GM12878 (cell line): ENCODE measurements around the gene ZNF100. TPM values are rescaled to one million over a fixed set of nuclear protein-coding genes. Genes with fewer than 3 reads are reported as not detected.
"Not testable (repeated sequence)": the region's sequence is repeated elsewhere in the genome, so short reads cannot be mapped to it uniquely, and the experiment has no call there.

Source experiments
- ATAC-seq: fragments of 200-7000 bp; cut with Tn5 transposase; 3 replicates; pipeline ENCODE4 v1.9.1; 2020; ENCODE audit warnings: mild to moderate bottlenecking, moderate library complexity
- BruUV-seq: library from RNA; stranded (reverse); fragments of 400-500 nt; replicated peaks from 2 replicates; lab custom pipeline; 2021; lab: Mats Ljungman, UMichigan
- CTCF ChIA-PET: fragments of 300-600 bp; sonication (Branson Sonifier 250); formaldehyde crosslinking; extraction: SDS; loops from one replicate; lab custom pipeline; 2021; ENCODE audit warnings: inconsistent platforms; lab: Yijun Ruan, JAX
- POLR2A ChIA-PET: fragments of 350-600 bp; formaldehyde crosslinking; extraction: SDS; loops from one replicate; lab custom pipeline; 2021; ENCODE audit warnings: inconsistent platforms; lab: Charles Lee
- RAD21 ChIA-PET: fragments of 300-600 bp; sonication (Branson Sonifier 250); formaldehyde crosslinking; loops from one replicate; lab custom pipeline; 2023; ENCODE audit warnings: antibody characterized with exemption; ENCODE audit not compliant: unreplicated experiment; lab: Charles Lee
- SMC1A ChIA-PET: fragments of 300-600 bp; sonication (Branson Sonifier 250); formaldehyde crosslinking; loops from one replicate; lab custom pipeline; 2023; ENCODE audit not compliant: unreplicated experiment, uncharacterized antibody; lab: Charles Lee
- DNase-seq: peaks from one replicate; pipeline ENCODE4 v3.0.0-alpha.2; 2011; ENCODE audit warnings: low read depth, low spot score
- FAIRE-seq: peaks from 3 replicates; lab custom pipeline; 2011; peaks lifted over from hg19 to GRCh38; lab: Jason Lieb, UNC
- H2AFZ ChIP-seq: 2 replicates; pipeline ENCODE4 v1.6.0; 2011; ENCODE audit warnings: low read depth, low read length, control low read depth; ENCODE audit not compliant: control insufficient read depth
- H3K27ac ChIP-seq: 2 replicates; pipeline ENCODE4 v1.5.1; 2011; ENCODE audit warnings: control low read depth; ENCODE audit not compliant: control insufficient read depth, insufficient read depth
- H3K27me3 ChIP-seq, 2 experiments: replicated peaks in 1 of 2; 2 replicates each; pipeline versions ENCODE4 v1.6.0 to v1.6.1; 2011; ENCODE audit warnings: low read length in 1 of 2; ENCODE audit not compliant: control insufficient read depth in 2 of 2, insufficient read depth in 2 of 2
- H3K36me3 ChIP-seq, 2 experiments: 2 replicates each; pipeline ENCODE4 v1.5.1; 2011; ENCODE audit warnings: low read length in 1 of 2; ENCODE audit not compliant: control insufficient read depth in 2 of 2, insufficient read depth in 2 of 2
- H3K4me1 ChIP-seq: 2 replicates; pipeline ENCODE4 v1.6.1; 2011; ENCODE audit warnings: mild to moderate bottlenecking, low read length, moderate library complexity, mixed read lengths; ENCODE audit not compliant: control insufficient read depth, insufficient read depth
- H3K4me2 ChIP-seq: 2 replicates; pipeline ENCODE4 v1.6.0; 2011; ENCODE audit warnings: control low read depth; ENCODE audit not compliant: control insufficient read depth, insufficient read depth
- H3K4me3 ChIP-seq: fragments of 200-600 bp; sonication (generic); 2 replicates; pipeline ENCODE4 v1.5.1; 2016
- H3K79me2 ChIP-seq: 2 replicates; pipeline ENCODE4 v1.6.0; 2011; ENCODE audit warnings: low read length; ENCODE audit not compliant: control insufficient read depth, insufficient read depth
- H3K9ac ChIP-seq: 2 replicates; pipeline ENCODE4 v1.8.0; 2011; ENCODE audit warnings: low read length, control low read depth, mixed read lengths; ENCODE audit not compliant: control insufficient read depth, insufficient read depth
- H3K9me3 ChIP-seq: replicated peaks from 3 replicates; pipeline ENCODE4 v1.5.1; 2011; ENCODE audit warnings: mild to moderate bottlenecking, low read length; ENCODE audit not compliant: control insufficient read depth, insufficient read depth
- H4K20me1 ChIP-seq: 2 replicates; pipeline ENCODE4 v1.6.0; 2011; ENCODE audit not compliant: control insufficient read depth, insufficient read depth
- CBX3 ChIP-seq: fragments of 200-600 bp; sonication (generic); IDR thresholded peaks from 2 replicates; pipeline ENCODE4 v1.6.1; 2016; ENCODE audit warnings: low read depth, borderline replicate concordance
- CBX5 ChIP-seq: sonication (generic); IDR thresholded peaks from 2 replicates; pipeline ENCODE4 v1.6.1; 2016; ENCODE audit warnings: low read depth, moderate library complexity, mild to moderate bottlenecking, inconsistent platforms
- EED ChIP-seq: sonication (generic); IDR thresholded peaks from 2 replicates; pipeline ENCODE4 v1.6.1; 2016; ENCODE audit warnings: antibody characterized with exemption, low read depth
- FOXM1 ChIP-seq: IDR thresholded peaks from 2 replicates; pipeline ENCODE4 v1.6.1; 2012; ENCODE audit warnings: low read depth, mild to moderate bottlenecking, inconsistent platforms, low read length, moderate library complexity
- NFYB ChIP-seq: IDR thresholded peaks from 2 replicates; pipeline ENCODE4 v1.6.1; 2011; ENCODE audit warnings: low read depth, mild to moderate bottlenecking, low read length, improper control_type of control experiment, moderate library complexity; ENCODE audit not compliant: insufficient read depth
- RB1 ChIP-seq: fragments of 450-650 bp; formaldehyde crosslinking; IDR thresholded peaks from 2 replicates; pipeline ENCODE4 v1.6.1; 2017; ENCODE audit warnings: mild to moderate bottlenecking, borderline replicate concordance
- RFX5 ChIP-seq: IDR thresholded peaks from 2 replicates; pipeline ENCODE4 v1.6.1; 2011; ENCODE audit warnings: low read depth, low read length, improper control_type of control experiment
- RUNX3 ChIP-seq: IDR thresholded peaks from 2 replicates; pipeline ENCODE4 v1.6.1; 2012; ENCODE audit warnings: low read length, inconsistent platforms
- SMAD1 ChIP-seq: fragments of 450-650 bp; IDR thresholded peaks from 2 replicates; pipeline ENCODE4 v1.6.1; 2018; ENCODE audit warnings: mild to moderate bottlenecking, low read depth; ENCODE audit not compliant: partially characterized antibody
- ZBED1 ChIP-seq: IDR thresholded peaks from 2 replicates; pipeline ENCODE4 v1.6.1; 2016; ENCODE audit warnings: borderline replicate concordance
- WGBS: methylation state at CpG from one replicate; pipeline ENCODE4 v1.1.6; 2016; ENCODE audit warnings: low lambda C conversion rate; ENCODE audit not compliant: insufficient replicate concordance, insufficient coverage; ENCODE audit errors: missing lambda C conversion rate; 5-methylcytosine and 5-hydroxymethylcytosine counted together
- in situ Hi-C: fragments of 300-500 bp; cut with MboI; formaldehyde crosslinking; loops from 9 replicates; pipeline ENCODE4 v1.14.3; 2018; ENCODE audit warnings: mixed read lengths
- intact Hi-C: fragments of 100-400 bp; cut with micrococcal nuclease; formaldehyde crosslinking; loops from one replicate; pipeline ENCODE4 v1.14.2; 2022; ENCODE audit not compliant: unreplicated experiment
- polyA plus RNA-seq, 11 experiments: library from polyadenylated mRNA; depleted of rRNA in 4 of 11; unstranded in 6 of 11; stranded (reverse) in 5 of 11; fragments of >200 nt; fragmentation: Nextera tagmentation in 4 of 11; fragmentation: Illumina TruSeq in 1 of 11; extraction: Ambion mirVana in 4 of 11; extraction: Trizol in 1 of 11; gene quantifications; 1 replicate in 1 of 11; 2 replicates in 10 of 11; pipeline versions ENCODE4 v1.2.1 to v1.2.3, GENCODE V29; 2011 to 2016; ENCODE audit warnings: inconsistent platforms in 2 of 11, missing spikeins in 2 of 11, low read depth in 1 of 11
- total RNA-seq, 4 experiments: library from RNA; depleted of rRNA in 3 of 4; stranded (reverse); fragments of >200 nt in 3 of 4; fragmentation: Illumina TruSeq in 1 of 4; extraction: Trizol in 1 of 4; gene quantifications; 2 replicates each; pipeline versions ENCODE4 v1.2.1 to v1.2.3, GENCODE V29; 2013 to 2021
- TF ChIP-seq, protein P1 (sequence below): fragments of 450-650 bp; formaldehyde crosslinking; IDR thresholded peaks from 2 replicates; pipeline ENCODE4 v1.4.0; 2020; ENCODE audit warnings: mild to moderate bottlenecking, moderate library complexity
- TF ChIP-seq, protein P2 (sequence below): fragments of 450-650 bp; IDR thresholded peaks from 2 replicates; pipeline ENCODE4 v1.6.1; 2017; ENCODE audit warnings: low read depth, mild to moderate bottlenecking, moderate library complexity

The ZNF100 gene
- total and polyA plus RNA-seq, 10 of the 15 experiments (the other 5 are each of a cell fraction or from before 2014, with no cell fraction given), result 3.0 to 18.2 (median 9.4) TPM

DNA sequence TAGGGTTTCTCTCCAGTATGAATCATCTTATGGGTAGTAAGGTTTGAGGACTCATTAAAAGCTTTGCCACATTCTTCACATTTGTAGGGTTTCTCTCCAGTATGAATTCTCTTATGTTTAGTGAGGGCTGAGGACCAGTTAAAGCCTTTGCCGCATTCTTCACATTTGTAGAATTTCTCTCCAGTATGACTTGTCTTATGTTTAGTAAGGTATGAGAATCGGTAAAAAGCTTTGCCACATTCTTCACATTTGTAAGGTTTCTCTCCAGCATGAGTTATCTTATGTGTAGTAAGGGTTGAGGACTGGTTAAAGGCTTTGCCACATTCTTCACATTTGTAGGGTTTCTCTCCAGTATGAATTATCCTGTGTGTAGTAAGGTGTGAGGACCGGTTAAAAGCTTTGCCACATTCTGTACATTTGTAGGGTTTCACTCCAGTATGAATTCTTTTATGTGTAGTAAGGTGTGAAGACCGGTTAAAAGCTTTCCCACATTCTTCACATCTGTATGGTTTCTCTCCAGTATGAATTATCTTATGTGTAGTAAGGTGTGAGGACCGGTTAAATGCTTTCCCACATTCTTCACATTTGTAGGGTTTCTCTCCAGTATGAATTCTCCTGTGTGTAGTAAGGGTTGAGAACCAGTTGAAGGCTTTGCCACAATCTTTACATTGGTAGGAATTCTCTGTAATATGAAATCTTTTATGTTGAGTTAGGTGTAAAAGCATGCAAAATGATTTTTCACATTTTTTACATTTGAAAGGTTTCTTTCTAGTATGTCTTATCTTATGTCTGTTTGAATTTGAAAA is 40.2 kb downstream of the ZNF100 start:
- H3K27ac ChIP-seq, H3K4me3 ChIP-seq, H3K9me3 ChIP-seq, intact Hi-C loops, H3K27me3 ChIP-seq, DNase-seq, H3K4me2 ChIP-seq, in situ Hi-C loops, H3K36me3 ChIP-seq, H2AFZ ChIP-seq, CTCF ChIA-PET, SMC1A ChIA-PET, H3K4me1 ChIP-seq, H4K20me1 ChIP-seq, ATAC-seq, H3K79me2 ChIP-seq, H3K9ac ChIP-seq, RAD21 ChIA-PET, POLR2A ChIA-PET: not testable (repeated sequence)
- peak; percentile 88 for FAIRE-seq
- TSS peak; percentile 21 for BruUV-seq
- WGBS, result 96% methylated on average over 5 of the region's 5 CpGs

DNA sequence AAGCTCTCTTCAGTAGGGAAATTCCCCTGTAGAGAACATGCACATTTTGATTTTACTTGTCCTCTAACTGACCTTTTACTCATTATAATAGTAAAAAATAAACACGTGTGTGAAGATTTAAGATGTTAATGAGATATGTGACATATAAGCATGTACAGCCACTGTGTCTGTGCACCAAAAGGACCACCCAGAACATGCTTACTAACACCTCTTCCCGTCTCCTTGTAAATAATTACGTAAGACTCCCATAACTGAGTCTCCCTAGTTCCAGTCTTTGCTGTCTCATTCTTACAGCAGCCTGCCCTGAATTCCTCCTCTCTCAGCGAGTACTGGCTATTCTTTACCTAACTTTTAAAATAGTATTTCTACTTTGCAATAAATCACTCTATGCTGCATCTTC is 53.6 kb downstream of the ZNF100 start:
- no peak overlapping the region for H3K27ac ChIP-seq
- 63% methylated on average over 4 of the region's 4 CpGs for WGBS
- H3K4me3 ChIP-seq, result no peak overlapping the region
- H3K27me3 ChIP-seq, result no peaks in the 10 kb centered on the region
- no peaks in the 10 kb centered on the region for H3K4me1 ChIP-seq
- no peak overlapping the region for H3K4me2 ChIP-seq
- H3K79me2 ChIP-seq, result no peaks in the 10 kb centered on the region
- CTCF ChIA-PET, result no interaction called here
- ATAC-seq (no peak), FAIRE-seq (peak; percentile 35), DNase-seq (no peak)
- in situ Hi-C loops (no loop called here), intact Hi-C loops (no loop called here)
- POLR2A ChIA-PET, result no interaction called here
- no peak overlapping the region for H2AFZ ChIP-seq
- no TSS peak for BruUV-seq
- H3K36me3 ChIP-seq, result no peaks in the 10 kb centered on the region
- no peak overlapping the region for H3K9ac ChIP-seq
- RAD21 ChIA-PET, result no interaction called here
- SMC1A ChIA-PET, result no interaction called here
- H3K9me3 ChIP-seq, result no peaks in the 10 kb centered on the region; the same call in 2 of the 3 replicates
- no peaks in the 10 kb centered on the region for H4K20me1 ChIP-seq
- TF ChIP-seq RB1 (no peak), FOXM1 (no peak), EED (no peak), CBX3 (no peak), ZBED1 (no peak), NFYB (no peak), RUNX3 (no peak), CBX5 (no peak), SMAD1 (no peak), RFX5 (no peak)
- TF ChIP-seq, protein P1, sequence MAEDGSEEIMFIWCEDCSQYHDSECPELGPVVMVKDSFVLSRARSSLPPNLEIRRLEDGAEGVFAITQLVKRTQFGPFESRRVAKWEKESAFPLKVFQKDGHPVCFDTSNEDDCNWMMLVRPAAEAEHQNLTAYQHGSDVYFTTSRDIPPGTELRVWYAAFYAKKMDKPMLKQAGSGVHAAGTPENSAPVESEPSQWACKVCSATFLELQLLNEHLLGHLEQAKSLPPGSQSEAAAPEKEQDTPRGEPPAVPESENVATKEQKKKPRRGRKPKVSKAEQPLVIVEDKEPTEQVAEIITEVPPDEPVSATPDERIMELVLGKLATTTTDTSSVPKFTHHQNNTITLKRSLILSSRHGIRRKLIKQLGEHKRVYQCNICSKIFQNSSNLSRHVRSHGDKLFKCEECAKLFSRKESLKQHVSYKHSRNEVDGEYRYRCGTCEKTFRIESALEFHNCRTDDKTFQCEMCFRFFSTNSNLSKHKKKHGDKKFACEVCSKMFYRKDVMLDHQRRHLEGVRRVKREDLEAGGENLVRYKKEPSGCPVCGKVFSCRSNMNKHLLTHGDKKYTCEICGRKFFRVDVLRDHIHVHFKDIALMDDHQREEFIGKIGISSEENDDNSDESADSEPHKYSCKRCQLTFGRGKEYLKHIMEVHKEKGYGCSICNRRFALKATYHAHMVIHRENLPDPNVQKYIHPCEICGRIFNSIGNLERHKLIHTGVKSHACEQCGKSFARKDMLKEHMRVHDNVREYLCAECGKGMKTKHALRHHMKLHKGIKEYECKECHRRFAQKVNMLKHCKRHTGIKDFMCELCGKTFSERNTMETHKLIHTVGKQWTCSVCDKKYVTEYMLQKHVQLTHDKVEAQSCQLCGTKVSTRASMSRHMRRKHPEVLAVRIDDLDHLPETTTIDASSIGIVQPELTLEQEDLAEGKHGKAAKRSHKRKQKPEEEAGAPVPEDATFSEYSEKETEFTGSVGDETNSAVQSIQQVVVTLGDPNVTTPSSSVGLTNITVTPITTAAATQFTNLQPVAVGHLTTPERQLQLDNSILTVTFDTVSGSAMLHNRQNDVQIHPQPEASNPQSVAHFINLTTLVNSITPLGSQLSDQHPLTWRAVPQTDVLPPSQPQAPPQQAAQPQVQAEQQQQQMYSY (CRISPR knock-in tag), result no peak
- TF ChIP-seq, protein P2, sequence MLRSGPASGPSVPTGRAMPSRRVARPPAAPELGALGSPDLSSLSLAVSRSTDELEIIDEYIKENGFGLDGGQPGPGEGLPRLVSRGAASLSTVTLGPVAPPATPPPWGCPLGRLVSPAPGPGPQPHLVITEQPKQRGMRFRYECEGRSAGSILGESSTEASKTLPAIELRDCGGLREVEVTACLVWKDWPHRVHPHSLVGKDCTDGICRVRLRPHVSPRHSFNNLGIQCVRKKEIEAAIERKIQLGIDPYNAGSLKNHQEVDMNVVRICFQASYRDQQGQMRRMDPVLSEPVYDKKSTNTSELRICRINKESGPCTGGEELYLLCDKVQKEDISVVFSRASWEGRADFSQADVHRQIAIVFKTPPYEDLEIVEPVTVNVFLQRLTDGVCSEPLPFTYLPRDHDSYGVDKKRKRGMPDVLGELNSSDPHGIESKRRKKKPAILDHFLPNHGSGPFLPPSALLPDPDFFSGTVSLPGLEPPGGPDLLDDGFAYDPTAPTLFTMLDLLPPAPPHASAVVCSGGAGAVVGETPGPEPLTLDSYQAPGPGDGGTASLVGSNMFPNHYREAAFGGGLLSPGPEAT, result no peak
